ENCODE results near the gene ARID3A. TPM values are rescaled to one million over a fixed set of nuclear protein-coding genes. Genes with fewer than 3 reads are reported as not detected.

The ARID3A gene
- total RNA-seq, 4 donors from 2014 or later: 1.3 to 22.0 (median 3.8) TPM

DNA sequence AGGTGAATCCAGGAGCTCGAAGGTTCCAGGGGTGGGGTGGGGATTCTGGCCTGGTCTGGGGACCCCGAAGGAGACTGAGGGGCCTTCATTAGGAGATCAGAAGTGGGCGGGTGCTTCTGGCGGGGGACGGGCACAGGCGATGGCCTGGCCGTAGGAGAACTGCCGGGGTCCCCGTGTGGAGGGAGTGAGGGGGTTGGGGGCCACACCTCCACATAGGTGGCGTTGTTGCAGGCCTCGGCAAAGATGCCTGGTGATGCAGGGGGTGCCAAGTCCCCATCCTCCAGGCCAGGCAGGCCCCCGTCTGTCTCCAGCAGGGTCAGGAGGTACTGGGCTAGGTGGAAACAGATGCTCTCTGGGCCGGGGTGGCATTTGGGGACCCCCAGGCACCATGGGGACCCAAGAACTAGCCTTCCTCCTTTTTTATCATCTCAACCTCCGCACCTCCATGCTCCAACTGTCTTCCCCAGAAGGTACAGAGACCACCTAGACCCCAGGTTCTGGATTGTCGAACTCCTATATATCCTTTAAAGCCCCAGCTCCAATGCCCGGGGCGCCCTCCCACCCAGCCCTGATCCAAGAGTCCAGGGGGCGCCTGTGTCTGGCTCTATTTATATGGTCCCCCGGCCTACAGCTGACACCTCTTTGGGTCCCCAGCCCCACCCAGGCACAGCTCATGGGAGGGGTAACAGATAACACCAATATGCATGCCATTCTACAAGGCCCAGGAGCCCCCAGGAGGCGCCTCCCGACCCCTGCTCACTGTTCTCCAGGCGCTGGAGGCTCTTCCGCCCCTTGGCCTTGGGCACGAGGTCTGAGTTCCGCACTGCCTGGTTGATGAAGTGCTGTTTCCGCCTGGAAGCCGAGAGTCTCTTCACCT, 24.4 kb upstream of the ARID3A start:
- Histone ChIP-seq H3K27ac (no peak overlapping the region), H3K9me3 (no peaks in the 10 kb centered on the region), H3K27me3 (no peaks in the 10 kb centered on the region), H3K4me3 (no peak overlapping the region), H3K4me1 (no peaks in the 10 kb centered on the region), H3K36me3 (no peaks in the 10 kb centered on the region)
- intact Hi-C loops (cut with DNase I; ENCODE audit: low total_unique reads): no loop called here
- TF ChIP-seq, protein P1, sequence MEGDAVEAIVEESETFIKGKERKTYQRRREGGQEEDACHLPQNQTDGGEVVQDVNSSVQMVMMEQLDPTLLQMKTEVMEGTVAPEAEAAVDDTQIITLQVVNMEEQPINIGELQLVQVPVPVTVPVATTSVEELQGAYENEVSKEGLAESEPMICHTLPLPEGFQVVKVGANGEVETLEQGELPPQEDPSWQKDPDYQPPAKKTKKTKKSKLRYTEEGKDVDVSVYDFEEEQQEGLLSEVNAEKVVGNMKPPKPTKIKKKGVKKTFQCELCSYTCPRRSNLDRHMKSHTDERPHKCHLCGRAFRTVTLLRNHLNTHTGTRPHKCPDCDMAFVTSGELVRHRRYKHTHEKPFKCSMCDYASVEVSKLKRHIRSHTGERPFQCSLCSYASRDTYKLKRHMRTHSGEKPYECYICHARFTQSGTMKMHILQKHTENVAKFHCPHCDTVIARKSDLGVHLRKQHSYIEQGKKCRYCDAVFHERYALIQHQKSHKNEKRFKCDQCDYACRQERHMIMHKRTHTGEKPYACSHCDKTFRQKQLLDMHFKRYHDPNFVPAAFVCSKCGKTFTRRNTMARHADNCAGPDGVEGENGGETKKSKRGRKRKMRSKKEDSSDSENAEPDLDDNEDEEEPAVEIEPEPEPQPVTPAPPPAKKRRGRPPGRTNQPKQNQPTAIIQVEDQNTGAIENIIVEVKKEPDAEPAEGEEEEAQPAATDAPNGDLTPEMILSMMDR (IDR thresholded peaks at IDR 0.05): no peak
- no peak for TF ChIP-seq POLR2A (IDR thresholded peaks at IDR 0.05)
- DNase-seq: no peak

DNA sequence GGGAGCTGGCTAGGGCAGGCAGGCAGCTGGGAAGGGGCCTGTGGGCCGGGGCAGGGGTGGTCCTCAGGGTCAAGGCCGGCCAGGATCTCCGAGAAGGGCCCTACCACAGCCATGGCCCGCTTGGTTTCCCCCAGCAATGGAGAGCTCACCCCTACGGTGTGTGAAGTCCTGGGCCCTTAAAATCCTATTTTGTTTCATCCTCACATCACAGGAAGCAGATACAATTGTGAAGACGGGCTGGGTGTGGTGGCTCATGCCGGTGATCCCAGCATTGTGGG, 23.8 kb upstream of the ARID3A start:
- no peak overlapping the region for H3K4me3 ChIP-seq

DNA sequence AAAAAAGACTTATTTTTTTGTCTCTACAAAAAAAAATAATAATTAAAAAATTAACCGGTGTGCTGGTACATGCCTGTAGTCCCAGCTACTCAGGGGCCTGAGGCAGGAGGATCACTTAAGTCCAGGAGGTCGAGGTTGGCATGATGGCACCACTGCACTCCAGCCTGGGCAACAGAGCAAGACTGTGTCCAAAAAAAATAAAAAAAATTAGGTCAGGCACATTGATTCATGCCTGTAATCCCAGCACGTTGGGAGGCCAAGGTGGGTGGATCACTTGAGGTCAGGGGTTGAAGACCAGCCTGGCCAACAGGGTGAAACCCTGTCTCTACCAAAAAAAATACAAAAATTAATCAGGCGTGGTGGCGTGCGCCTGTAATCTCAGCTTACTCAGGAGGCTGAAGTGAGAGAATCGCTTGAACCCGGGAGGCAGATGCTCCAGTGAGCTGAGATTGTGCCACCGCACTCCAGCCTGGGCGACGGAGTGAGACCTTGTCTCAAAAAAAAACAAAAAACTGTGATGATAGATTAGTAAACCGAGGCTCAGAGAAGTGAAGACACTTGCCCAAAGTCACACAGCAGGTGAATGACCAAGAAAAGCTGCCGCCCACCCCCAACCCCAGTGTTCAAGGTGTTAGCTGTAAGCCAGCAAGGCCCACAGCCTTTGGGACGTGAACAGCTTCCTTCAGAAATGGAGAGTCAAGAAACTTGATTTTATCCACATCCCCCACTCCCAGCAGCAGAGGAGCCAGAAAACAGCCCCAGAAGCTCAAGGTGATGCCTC, 23.2 kb upstream of the ARID3A start:
- Histone ChIP-seq H3K27ac (no peak overlapping the region), H3K27me3 (no peaks in the 10 kb centered on the region), H3K9me3 (no peaks in the 10 kb centered on the region), H3K36me3 (no peaks in the 10 kb centered on the region), H3K4me3 (no peak overlapping the region), H3K4me1 (no peaks in the 10 kb centered on the region)
- intact Hi-C loops (cut with DNase I; ENCODE audit: low total_unique reads): no loop called here
- DNase-seq: no peak
- TF ChIP-seq POLR2A (IDR thresholded peaks at IDR 0.05): no peak
- TF ChIP-seq, protein P1 (IDR thresholded peaks at IDR 0.05): no peak

More for the DNA sequence above, 23.8 kb upstream of the ARID3A start:
- intact Hi-C loops (cut with DNase I; ENCODE audit: low total_unique reads): no loop called here
- no peak for DNase-seq
- Histone ChIP-seq H3K27me3 (no peaks in the 10 kb centered on the region), H3K9me3 (no peaks in the 10 kb centered on the region), H3K4me1 (no peaks in the 10 kb centered on the region), H3K27ac (no peak overlapping the region), H3K36me3 (no peaks in the 10 kb centered on the region)
- TF ChIP-seq, protein P1 (IDR thresholded peaks at IDR 0.05): no peak
- TF ChIP-seq POLR2A (IDR thresholded peaks at IDR 0.05): no peak

DNA sequence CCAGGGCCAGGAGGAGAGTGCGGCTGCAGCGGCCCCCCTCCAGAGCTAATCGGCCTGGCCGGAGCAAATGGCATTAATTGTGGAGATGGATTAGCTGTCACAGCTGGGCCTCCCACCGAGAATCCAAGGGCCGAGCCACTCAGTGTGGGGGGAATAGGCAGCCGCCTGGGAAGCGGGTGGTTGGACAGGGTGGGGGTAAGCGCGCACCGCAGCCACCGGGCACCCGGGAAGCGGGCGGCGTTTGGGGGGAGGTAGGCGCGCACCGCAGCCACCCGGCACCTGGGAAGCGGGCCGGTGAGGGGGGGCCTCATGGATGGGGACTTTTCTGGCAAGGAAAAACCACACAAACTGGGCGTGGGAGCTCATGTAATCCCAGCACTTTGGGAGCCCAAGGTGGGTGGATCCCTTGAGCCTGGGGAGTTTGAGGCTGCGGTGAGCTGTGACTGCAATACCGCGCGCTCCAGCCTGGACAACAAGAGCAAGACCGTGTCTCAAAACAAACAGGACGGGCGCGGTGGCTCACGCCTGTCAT, 22.5 kb upstream of the ARID3A start:
- Histone ChIP-seq H3K9me3 (no peaks in the 10 kb centered on the region), H3K4me3 (no peak overlapping the region), H3K4me1 (no peaks in the 10 kb centered on the region), H3K27ac (no peak overlapping the region), H3K36me3 (no peaks in the 10 kb centered on the region), H3K27me3 (no peaks in the 10 kb centered on the region)
- intact Hi-C loops (cut with DNase I; ENCODE audit: low total_unique reads): no loop called here
- no peak for DNase-seq
- TF ChIP-seq, protein P1 (IDR thresholded peaks at IDR 0.05): no peak
- TF ChIP-seq POLR2A (IDR thresholded peaks at IDR 0.05): no peak

DNA sequence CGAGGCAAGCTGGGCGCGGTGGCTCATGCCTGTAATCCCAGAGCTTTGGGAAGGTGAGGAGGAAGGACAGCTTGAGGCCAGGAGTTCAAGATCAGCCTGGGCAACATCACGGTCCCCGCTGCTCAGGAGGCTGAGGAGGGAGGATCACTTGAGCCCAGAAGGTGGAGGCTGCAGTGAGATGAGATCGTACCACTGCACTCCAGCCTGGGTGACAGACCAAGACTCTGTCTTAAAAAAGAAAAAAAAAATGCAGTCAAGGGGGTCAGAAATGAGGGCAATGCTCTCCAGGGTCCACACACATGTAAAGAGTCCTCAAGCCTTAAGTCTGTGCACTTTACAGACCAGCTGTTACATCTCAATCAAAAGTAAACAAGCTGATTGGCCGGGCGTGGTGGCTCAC, 21.3 kb upstream of the ARID3A start:
- Histone ChIP-seq H3K27me3 (no peaks in the 10 kb centered on the region), H3K4me3 (no peak overlapping the region), H3K36me3 (no peaks in the 10 kb centered on the region), H3K4me1 (no peaks in the 10 kb centered on the region), H3K27ac (no peak overlapping the region), H3K9me3 (no peaks in the 10 kb centered on the region)
- no peak for DNase-seq
- TF ChIP-seq, protein P1 (IDR thresholded peaks at IDR 0.05): no peak
- intact Hi-C loops (cut with DNase I; ENCODE audit: low total_unique reads): no loop called here

Measured in uterus (tissue), 4 donors.